NCI-H460 (cell line): ENCODE measurements around the gene SNN. TPM values are rescaled to one million over a fixed set of nuclear protein-coding genes. Genes with fewer than 3 reads are reported as not detected.

ENCODE experiments used
- DNase-seq: peaks from one replicate; pipeline ENCODE4 v3.0.0-alpha.2; 2016; ENCODE audit warnings: low read depth; ENCODE audit errors: extremely low read depth
- polyA plus RNA-seq: library from polyadenylated mRNA; depleted of rRNA; stranded (reverse); fragments of >200 nt; gene quantifications from 2 replicates; pipeline ENCODE4 v1.2.3, GENCODE V29; 2014; cell fraction: nucleus; rRNA removed
- total RNA-seq: library from RNA; depleted of rRNA; stranded (reverse); fragments of >200 nt; shearing (Covaris generic); gene quantifications from 2 replicates; pipeline ENCODE4 v1.2.3, GENCODE V29; 2014; rRNA removed

The SNN gene
- total RNA-seq = 2.0 and 2.3 TPM in 2 replicates
- polyA plus RNA-seq = 3.4 and 5.1 TPM in 2 replicates

DNA sequence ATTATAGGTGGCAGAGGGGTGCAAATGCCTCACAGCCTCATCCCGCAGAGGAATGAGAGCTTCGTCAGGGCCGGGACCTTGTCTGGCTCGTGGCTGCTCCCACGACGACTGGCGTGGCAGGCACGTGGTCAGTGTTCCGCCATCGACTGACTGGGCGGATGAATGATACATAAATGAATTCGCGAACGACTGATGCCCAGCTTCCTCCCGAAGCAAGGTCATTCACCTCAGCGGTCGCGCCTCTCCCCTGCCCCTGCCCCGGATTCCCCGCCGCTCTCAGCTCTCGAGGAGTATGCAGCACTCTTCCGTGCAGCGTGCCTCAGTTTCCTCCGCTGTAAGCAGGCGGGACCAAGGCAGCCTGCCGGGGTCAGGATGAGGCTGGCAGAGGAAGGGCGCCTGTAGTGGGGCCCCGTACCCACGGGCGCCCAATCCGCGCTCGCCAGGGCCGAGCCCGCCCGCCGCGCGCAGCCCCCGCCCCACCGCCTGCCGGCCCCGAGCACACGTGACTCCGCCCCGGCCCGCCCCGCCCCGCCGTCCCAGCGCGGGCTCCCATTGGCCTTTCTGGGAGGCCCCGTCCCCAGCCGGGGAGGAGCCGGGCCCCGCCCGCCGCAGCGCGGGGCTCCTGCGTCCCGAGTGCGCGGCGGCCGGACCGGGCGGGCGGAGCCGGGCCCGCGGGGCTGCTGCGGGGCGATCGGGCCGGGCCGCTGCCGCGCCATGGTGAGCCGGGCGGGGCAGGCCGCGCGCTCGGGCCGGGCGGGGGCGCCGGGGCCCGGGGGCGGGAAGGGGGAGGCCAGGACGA is at the start of gene SNN:
TSS of gene SNN (plus strand) at position 632 of the 799 bp plus-strand sequence. CDS start 7,605 bp downstream, outside the sequence.
- DNase-seq = peak; percentile 83

DNA sequence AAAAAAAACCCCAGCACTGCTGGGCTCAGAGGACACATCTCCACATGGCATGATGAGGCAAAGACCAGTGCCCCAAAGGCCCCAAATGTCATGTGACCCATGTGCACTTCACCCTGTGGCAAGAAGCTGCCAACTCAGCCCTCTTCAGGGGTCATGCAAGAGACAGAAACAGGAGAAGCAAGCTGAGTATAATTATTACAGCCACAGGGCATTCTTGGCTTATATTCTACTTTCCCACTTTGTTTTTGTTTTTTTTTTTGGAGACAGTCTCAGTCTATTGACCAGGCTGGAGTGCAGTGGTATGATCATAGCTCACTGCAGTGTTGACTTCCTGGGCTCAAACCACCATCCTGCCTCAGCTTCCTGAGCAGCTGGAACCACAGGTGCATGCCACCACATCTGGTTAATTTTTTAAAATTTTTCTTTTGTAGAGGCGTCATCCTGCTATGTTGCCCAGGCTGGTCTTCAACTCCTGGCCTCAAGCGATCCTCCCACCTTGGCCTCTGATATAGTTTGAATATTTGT is 48.9 kb upstream of the SNN start:
- no peak for DNase-seq

DNA sequence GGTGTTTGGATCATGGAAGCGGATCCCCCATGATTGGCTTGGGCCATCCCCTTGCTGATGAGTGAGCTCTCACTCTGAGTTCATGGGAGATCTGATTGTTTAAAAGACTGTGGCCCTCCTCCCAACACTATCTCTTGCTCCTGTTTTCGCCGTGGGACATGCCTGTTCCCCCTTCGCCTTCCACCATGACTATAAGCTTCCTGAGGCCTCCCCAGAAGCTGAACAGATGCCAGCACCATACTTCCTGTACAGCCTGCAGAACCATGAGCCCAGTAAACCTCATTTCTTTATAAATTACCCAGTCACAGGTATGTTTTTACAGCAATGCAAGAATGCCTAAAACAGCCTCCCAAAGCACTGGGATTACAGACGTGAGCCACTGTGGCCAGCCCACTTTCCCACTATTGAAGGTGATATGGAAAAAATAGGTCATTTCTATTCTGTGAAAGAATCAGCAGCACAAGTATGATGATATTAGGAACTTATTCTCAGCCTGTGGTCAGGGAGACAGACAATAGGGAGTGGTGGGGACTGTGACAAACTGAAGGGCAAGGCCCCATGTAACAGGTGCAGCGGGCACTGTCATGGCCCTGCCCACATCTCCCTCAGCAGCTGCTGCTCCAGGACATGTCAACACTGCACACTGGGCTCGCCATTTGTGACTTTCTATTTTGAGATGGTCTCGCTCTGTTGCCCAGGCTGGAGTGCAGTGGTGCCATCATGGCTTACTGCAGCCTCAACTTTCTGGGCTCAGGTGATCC is 47.8 kb upstream of the SNN start:
- no peak for DNase-seq

DNA sequence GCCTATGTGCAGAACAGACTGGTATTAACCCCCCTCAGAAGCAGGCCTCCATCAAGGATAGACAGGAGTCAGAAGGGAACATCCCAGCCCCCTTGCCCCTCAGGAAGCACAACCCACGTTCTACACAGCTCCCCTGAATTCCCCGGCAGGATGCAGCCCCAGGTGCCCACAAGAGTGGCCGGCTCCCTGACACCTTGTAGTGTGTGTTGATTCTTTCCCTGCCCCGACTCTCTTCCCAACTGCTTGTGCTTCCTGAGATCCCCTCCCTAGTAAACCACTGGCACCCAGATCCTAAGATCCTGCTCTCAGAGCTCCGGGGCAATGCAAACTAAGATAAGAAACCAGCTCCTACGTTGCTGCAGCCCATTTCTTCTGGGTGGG is 46.7 kb upstream of the SNN start:
- DNase-seq = no peak

DNA sequence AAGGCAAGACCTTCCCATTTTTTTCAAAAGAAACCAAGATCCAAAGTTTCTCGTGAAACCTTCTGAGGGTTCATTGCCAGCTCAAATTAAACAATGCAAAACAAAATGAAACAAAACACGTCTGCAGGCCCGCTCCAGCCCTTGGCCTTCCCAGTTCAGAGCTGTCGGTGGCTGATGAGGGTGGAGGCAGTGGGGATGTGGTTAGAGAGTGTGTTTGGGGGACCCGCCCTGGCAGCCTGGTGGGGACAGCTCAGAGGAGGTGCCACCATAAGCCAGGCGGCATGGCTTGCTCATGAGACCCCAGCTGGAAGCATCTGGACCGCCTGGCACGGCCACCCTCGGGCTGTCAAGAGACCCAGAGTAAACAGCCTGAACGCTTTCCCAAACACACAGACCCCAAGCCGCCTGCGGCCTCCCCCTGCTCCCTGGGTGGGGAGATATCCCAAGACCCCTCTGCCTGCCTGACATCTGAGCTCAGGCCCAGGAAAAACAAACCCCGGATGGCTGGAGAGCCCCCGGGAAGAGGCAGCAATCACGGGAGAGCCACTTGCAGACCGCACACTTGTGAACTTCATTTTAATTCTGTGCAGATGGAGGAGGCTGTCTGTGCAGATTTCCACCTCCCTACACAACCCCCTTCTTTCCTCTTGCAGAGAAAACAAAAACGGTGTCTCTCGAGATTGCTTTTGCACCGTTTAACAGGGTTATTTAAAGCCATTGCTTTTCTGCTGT is 46.2 kb upstream of the SNN start:
- no peak for DNase-seq

DNA sequence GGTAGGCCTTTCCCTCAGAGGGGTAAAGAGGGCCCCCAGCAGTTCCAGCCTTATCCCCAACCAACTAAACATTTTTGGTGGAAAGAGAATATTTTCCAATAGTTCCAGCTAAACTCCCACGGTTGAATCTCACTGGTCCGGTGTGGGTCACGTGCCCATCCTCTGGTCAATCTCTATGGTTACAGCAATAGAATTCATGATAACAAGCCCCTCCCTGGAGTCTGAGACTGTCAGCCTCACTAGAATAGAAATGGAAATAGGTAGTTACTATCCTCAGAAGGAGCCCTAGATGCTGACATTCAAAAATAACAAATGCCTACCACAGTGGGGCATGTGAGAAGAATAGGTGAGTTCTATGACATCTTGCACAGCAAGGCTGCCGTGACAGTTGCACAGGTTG is 44.0 kb upstream of the SNN start:
- no peak for DNase-seq

DNA sequence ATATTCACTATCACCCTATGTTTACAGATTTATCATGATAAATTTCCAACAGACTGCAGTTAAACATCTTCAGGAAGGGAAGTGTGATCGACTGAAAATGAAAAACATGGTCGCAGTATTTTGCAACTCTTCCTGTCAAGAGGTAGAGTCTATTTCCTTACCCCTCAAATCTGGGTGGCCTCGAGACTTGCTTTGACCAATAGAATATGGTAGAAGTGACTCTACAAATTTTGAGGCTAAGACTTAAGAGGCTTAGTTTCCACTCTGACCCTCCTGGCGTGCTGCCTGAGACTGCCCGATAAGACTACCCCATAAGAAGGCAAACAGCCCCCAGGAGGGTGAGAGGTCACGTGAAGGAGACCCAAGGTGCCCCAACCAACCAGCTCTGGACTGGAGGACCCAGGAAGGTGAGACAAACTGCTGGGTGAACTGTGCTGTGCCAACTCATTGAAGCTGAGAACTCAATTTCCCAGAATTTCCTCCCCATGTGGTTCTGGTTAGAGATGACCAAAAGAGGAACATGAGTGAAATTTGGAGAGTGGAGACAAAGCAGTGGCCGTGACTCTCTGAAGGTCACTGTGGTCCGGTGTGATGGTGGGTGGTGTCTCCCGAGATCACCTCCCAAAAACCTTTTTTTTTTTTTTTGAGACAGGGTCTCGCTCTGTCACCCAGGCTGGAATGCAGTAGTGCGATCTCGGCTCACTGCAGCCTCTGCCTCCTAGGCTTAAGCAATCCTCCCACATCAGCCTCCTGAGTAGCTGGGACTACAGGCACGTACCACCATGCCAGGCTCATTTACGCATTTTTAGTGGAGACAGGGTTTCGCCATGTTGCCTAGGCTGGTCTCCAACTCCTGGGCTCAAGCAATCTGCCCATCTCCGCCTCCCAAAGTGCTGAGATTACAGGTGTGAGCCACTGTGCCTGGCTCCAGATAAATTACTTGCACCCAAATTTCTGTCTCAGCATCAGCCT is 43.3 kb upstream of the SNN start:
- no peak for DNase-seq

DNA sequence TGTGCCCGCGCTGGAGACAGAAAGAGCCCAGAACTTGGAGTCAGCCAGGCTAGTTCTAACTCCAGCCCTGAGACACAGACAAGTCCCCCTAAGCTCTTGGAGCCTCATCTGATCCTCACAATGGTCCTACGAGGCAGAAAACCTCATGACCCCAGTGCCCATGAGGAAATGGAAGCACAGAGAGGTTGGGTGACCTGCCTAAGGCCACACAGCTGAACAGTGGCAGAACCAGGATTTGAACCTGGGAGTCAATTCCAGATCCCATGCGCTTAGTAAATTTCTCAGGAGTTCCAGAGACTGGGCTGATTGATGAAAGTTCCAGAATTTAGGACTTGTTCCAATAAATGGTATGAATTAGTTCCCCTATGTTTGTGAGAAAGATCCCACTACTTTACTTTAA is 42.5 kb upstream of the SNN start:
- DNase-seq = no peak

DNA sequence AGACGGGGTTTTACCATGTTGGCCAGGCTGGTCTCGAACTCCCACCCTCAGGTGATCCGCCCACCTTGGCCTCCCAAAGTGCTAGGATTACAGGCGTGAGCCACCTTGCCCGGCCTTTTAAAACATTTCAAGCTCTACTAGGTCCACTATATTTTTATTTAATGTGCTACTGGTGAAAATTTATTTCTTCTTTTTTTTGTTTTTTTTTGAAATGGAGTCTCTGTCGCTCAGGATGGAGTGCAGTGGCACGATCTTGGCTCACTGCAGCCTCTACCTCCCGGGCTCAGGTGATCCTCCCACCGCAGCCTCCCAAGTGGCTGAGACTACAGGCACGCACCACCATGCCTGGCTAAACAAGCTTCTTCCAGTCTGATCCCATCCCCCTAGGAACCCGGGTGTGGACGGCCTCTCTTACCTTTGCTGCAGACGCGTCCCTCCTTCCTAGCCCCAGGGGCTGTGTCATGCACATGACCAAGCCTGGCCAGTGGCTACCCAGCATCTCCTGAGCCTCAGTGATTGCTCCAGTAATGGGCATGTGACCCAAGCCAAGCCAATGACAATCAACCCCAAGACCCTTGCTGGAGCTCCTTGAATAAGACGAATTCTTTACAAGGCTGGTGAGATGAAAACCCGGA is 41.5 kb upstream of the SNN start:
- DNase-seq = no peak

DNA sequence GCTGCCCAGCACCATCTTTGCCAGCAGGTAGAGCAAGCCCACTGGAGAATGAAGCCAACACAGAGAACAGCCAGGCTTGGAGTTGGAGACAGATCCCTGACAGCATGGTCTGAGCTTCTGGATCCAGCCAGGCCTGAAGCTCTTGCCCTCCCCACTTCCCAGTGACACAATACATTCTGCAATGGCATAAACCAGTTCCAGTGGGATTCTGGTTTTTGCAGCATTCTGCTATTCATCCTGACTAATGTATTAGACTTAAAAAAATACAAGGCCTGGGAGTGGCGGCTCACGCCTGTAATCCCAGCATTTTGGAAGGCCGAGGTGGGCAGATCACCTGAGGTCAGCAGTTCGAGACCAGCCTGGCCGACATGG is 41.0 kb upstream of the SNN start:
- no peak for DNase-seq

DNA sequence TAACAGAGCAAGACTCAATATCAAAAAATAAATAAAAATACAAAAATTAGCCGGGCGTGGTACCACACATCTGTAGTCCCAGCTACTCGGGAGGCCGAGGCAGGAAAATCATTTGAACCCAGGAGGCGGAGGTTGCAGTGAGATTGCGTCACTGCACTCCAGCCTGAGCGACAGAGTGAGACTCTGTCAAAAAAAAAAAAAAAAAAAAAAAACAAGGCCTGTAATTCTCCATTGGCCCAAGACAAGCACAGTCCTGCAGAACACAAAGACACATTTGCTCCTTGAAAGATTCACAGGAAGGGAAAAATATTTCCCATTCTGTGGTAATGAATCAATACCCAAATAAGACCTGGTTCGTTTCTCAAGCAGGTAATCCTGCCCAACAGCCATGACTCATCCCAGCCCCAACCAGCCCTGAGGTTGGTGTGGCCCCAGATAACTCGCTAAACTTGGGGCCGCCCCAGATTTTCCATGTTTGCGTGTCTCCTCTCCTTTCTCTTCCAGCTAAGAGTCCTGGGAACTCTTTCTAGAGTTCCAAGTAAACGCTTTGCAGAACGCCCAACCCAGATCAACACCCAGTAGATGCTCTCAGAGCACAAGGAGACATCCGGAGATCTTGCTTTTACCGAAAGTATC is 40.3 kb upstream of the SNN start:
- DNase-seq = no peak

DNA sequence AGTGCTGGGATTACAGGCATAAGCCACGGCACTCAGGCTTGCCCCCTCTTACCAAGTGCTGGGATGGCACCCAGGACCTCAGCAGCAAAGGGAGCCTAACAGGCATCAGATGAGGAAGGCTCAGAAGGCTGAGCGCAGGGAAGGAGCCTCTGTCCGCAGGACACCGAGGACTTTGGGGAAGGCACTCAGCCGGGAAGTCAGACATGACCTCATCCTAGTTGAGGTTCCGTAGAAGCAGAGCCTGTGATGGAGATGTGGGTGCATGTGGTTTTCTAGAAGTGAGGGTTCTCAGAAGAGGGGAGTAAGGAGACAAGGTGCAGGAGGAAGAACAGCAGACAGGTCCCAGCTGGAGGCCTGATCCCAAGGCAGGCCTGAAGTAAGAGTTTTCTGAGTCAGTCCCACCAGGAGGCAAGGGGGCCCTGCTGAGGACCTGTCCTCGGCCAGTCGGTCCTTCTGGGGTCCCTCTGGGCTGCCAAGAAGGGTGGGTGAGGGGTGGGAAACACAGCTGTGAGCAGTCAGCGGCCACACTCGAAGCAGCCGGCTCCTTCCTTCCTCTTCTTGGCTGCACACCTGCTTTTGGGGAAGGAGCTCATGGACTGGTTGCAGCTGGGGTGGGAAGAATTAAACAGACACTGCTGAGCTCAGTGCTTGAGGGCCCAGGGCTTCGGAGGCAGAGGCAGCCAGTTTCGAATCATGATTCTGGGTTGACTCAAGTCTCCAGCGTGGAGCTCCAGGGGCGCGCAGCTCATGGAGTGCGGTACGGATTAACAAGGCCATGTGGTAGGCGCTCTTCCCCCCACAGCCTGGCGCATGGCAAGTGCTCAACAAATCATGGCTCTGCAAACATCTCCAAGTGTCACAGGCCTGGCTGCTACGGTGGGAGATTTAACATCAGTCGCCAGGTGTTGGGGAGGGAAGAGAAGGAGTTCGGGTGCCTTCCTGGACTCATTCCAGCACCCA is 38.9 kb upstream of the SNN start:
- DNase-seq = no peak

DNA sequence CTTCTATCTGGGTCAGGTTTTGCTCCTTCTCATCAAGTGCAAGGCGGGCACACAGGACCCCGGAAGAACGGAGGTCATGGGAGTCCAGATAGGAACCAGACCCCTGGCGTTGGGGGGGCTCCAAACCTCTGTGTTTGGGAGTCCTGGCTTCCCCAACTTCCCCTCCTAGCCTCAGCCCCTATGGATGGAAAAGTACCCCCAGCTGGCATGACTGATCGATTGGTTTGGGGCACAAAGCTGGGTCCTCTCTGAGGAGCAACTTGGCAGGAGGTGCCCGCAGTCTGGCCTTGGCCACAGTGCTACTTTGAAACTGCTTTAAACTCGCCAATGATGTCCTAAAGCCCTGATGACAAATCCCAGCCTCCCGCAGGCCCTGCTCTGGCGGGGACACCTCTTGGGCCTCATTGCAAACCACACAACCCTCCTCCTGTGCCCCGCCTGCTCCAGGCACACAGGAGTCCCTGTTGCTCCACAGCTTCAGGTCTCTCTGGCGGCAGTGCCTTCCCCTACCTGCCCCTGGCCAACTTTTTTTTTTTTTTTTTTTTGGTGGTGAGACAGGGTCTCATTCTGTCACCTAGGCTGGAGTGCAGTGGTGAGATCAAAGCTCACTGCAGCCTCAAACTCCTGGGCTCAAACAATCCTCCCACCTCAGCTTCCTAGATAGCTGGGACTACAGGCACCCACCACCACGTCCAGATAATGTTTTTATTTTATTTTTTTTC is 38.0 kb upstream of the SNN start:
- DNase-seq = no peak

DNA sequence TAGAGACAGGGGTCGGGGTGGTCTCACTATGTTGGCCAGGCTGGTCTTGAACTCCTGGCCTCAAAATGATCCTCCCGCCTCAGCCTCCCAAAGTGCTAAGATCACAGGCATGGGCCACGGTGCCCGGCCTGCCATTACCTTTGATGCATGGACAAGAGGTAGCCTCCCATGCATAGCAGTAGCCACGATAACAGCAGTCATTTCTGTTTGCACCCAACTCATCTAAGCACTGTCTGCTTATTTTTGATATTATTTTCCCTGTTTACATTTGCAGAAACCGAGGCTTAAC is 37.5 kb upstream of the SNN start:
- DNase-seq = no peak

DNA sequence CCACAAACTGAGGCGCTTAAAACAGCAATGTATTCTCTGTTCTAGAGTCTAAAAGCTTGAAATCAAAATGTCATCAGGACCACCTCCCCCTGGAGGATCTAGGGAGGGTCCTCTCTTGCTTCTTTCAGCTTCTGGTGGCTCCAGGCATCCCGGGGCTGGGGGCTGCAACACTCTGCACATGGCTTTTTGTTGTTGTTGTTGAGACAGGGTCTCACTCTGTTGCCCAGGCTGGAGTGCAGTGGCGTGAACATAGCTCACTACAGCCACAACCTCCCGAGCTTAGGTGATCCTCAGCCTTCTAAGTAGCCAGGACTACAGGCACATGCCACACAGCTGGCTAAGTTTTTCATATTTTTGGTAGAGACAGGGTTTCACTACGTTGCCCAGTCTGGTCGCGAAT is 37.0 kb upstream of the SNN start:
- no peak for DNase-seq

DNA sequence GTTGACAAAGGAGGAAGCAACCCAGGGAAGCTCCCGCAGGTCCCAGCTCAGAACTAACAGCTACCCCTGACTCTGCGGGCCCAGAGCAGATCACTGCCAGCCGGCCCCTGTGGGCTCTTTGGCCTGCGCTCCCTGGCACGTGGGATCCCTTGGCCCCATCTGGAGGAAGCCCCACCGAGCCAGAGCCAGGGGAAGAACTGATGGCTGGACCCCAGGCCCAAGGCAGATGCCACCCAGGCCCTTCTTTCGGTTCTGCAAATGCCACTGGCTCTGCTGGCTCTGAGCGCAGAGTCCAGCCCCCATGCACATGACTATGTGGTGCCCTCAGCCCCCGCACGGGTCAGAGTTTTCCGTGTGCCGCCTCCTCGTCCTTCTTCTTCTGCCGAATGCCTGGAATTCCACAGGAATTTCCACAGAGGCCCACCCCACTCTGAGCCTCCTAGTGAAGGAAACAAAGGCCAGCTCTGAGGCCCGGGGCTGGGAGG is 35.8 kb upstream of the SNN start:
- DNase-seq = no peak

DNA sequence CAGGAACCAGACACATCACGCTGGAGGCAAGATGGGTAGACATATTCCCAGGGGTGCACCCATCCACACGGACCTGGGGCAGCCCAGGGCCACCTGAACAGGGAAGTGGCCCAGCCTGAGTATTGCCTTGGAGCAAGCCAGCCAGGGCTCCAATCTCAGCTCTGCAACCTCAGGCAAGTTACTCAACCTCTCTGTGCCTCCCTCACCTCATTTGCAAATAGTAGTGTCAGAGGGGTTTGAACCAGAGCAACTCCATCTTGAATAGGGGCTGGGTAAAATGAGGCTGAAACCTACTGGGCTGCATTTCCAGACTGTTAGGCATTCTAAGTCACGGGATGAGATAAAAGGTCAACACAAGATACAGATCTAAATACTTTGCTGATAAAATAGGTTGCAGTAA is 35.1 kb upstream of the SNN start:
- DNase-seq = no peak
